Measurements from ENCODE around the gene PRDM16. TPM values are rescaled to one million over a fixed set of nuclear protein-coding genes. Genes with fewer than 3 reads are reported as not detected.

PRDM16 gene
- total RNA-seq, 1 experiment from 2014 or later, result 1.6 TPM

GRCh38 chr1:3091334-3091733 is 22.3 kb downstream of the PRDM16 start (continued):
- no peak for TF ChIP-seq HMGA2 (CRISPR knock-in tag; IDR thresholded peaks at IDR 0.05)

GRCh38 chr1:3092530-3092929 is 23.5 kb downstream of the PRDM16 start:
- no peak overlapping the region for H3K27ac Mint-ChIP-seq
- no peaks in the 10 kb centered on the region for H3K36me3 Mint-ChIP-seq
- no peak for TF ChIP-seq ERG (CRISPR knock-in tag; IDR thresholded peaks at IDR 0.05)
- TF ChIP-seq GABPB1 (CRISPR knock-in tag; IDR thresholded peaks at IDR 0.05), result no peak
- TF ChIP-seq ESRRA (CRISPR knock-in tag; IDR thresholded peaks at IDR 0.05; ENCODE audit: borderline replicate concordance), result no peak
- TF ChIP-seq JUN (CRISPR knock-in tag; IDR thresholded peaks at IDR 0.05), result no peak
- no peak for TF ChIP-seq ZNF416 (CRISPR knock-in tag; IDR thresholded peaks at IDR 0.05)
- no peak for TF ChIP-seq AR (CRISPR knock-in tag; IDR thresholded peaks at IDR 0.05)
- no peak for TF ChIP-seq MAX (CRISPR knock-in tag; IDR thresholded peaks at IDR 0.05)
- no peak for TF ChIP-seq ATF2 (CRISPR knock-in tag; IDR thresholded peaks at IDR 0.05; ENCODE audit: borderline replicate concordance, low read depth)
- TF ChIP-seq E2F1 (CRISPR knock-in tag; IDR thresholded peaks at IDR 0.05), result no peak
- TF ChIP-seq TCF7 (CRISPR knock-in tag; IDR thresholded peaks at IDR 0.05; ENCODE audit: low read depth), result no peak
- no peak for TF ChIP-seq KAT7 (CRISPR knock-in tag; IDR thresholded peaks at IDR 0.05; ENCODE audit: borderline replicate concordance)
- TF ChIP-seq CREB1 (CRISPR knock-in tag; IDR thresholded peaks at IDR 0.05), result no peak
- no peak for TF ChIP-seq MYBL2 (CRISPR knock-in tag; IDR thresholded peaks at IDR 0.05)
- no peak for TF ChIP-seq STAT6 (CRISPR knock-in tag; conservative IDR thresholded peaks at IDR 0.05; ENCODE audit: low read depth)
- TF ChIP-seq ZNF232 (CRISPR knock-in tag; IDR thresholded peaks at IDR 0.05), result no peak
- no peak for TF ChIP-seq USF1 (CRISPR knock-in tag; IDR thresholded peaks at IDR 0.05)
- TF ChIP-seq ZNF138 (CRISPR knock-in tag; conservative IDR thresholded peaks at IDR 0.05), result no peak
- no peak for TF ChIP-seq TEAD1 (CRISPR knock-in tag; IDR thresholded peaks at IDR 0.05)
- no peak for TF ChIP-seq JAZF1 (CRISPR knock-in tag; IDR thresholded peaks at IDR 0.05)
- TF ChIP-seq ZNF532 (CRISPR knock-in tag; IDR thresholded peaks at IDR 0.05; ENCODE audit: borderline replicate concordance), result no peak
- no peaks in the 10 kb centered on the region for H3K9me3 Mint-ChIP-seq
- DNase-seq (ENCODE audit: low spot score) (no peak), ATAC-seq (no peak)
- CTCF ChIA-PET, result interaction anchor here (1.3 kb wide), 1 partner anchor 259 kb away, joined by 3 read pairs; no protein-coding TSS in a partner anchor
- POLR2A ChIA-PET, result no interaction called here
- H3K4me1 Mint-ChIP-seq, result no peaks in the 10 kb centered on the region
- no peaks in the 10 kb centered on the region for H3K27me3 Mint-ChIP-seq (ENCODE audit: low read depth)
- H3K4me3 Mint-ChIP-seq, result no peak overlapping the region
